Left renal cortex interstitium (tissue), 4 donors: ENCODE measurements around the gene CMPK2. TPM values are rescaled to one million over a fixed set of nuclear protein-coding genes. Genes with fewer than 3 reads are reported as not detected.
"Not testable (repeated sequence)": the region's sequence is repeated elsewhere in the genome, so short reads cannot be mapped to it uniquely, and the experiment has no call there.

Experiments used
- DNase-seq, 4 donors: peaks; one replicate each; pipeline ENCODE4 v3.0.0-alpha.2; 2013; ENCODE audit warnings: low read depth in 4 of 4, low spot score in 2 of 4, missing footprints in 1 of 4
- polyA plus RNA-seq, 4 donors: library from polyadenylated mRNA; unstranded; fragments of 120-200 nt; gene quantifications; one replicate each; pipeline ENCODE4 v1.2.1, GENCODE V29; 2013; ENCODE audit not compliant: insufficient read length in 4 of 4

The CMPK2 gene
- polyA plus RNA-seq, result 1 to 10 TPM; 3.2 to 5.2 (median 5.0) TPM

GRCh38 chr2:6865346-6866274, at the start of gene CMPK2:
Gene CMPK2 (minus strand): TSS chr2:6865907. CDS start chr2:6865696, 211 bp downstream.
- DNase-seq, result peak in 3 of 4 donors; percentile 13 to 36 (median 31)

- DNase-seq, result no peak
Measured at GRCh38 chr2:6915399-6915798, 49.7 kb upstream of the CMPK2 start.

- DNase-seq, result no peak
Measured at GRCh38 chr2:6914828-6915227, 49.1 kb upstream of the CMPK2 start.

GRCh38 chr2:6913415-6914157, 47.9 kb upstream of the CMPK2 start:
- DNase-seq, result no peak

GRCh38 chr2:6911721-6912120, 46.0 kb upstream of the CMPK2 start:
- DNase-seq, result no peak

GRCh38 chr2:6909431-6910385, 44.0 kb upstream of the CMPK2 start:
- no peak for DNase-seq

- DNase-seq, result no peak
Measured at GRCh38 chr2:6908291-6908690, 42.6 kb upstream of the CMPK2 start.

GRCh38 chr2:6906165-6906741, 40.5 kb upstream of the CMPK2 start:
- no peak for DNase-seq

- no peak for DNase-seq
Measured at GRCh38 chr2:6905668-6906067, 40.0 kb upstream of the CMPK2 start.

- not testable (repeated sequence) for DNase-seq
Measured at GRCh38 chr2:6902581-6902980, 36.9 kb upstream of the CMPK2 start.

- no peak for DNase-seq
Measured at GRCh38 chr2:6896930-6897759, 31.4 kb upstream of the CMPK2 start.

GRCh38 chr2:6893876-6894482, 28.3 kb upstream of the CMPK2 start:
- DNase-seq, result no peak

- no peak for DNase-seq
Measured at GRCh38 chr2:6888724-6889123, 23.0 kb upstream of the CMPK2 start.

- no peak for DNase-seq
Measured at GRCh38 chr2:6887751-6888192, 22.1 kb upstream of the CMPK2 start.

- DNase-seq, result no peak
Measured at GRCh38 chr2:6885968-6886367, 20.3 kb upstream of the CMPK2 start.

- no peak for DNase-seq
Measured at GRCh38 chr2:6885551-6885950, 19.8 kb upstream of the CMPK2 start.

- peak in 1 of 4 donors; percentile 27 for DNase-seq
Measured at GRCh38 chr2:6883448-6884122, 17.9 kb upstream of the CMPK2 start.

GRCh38 chr2:6881516-6881915, 15.8 kb upstream of the CMPK2 start:
- no peak for DNase-seq
